Stomach smooth muscle (tissue), 2 donors: ENCODE results near the gene PRICKLE2.

Source experiments
- H3K27ac ChIP-seq: one replicate; pipeline ENCODE4 v1.7.0; 2013; ENCODE audit warnings: mild to moderate bottlenecking, low read length, inconsistent platforms
- H3K27me3 ChIP-seq, 2 donors: one replicate each; pipeline ENCODE4 v1.7.0; 2013; ENCODE audit warnings: low read length in 2 of 2; ENCODE audit not compliant: insufficient read depth in 2 of 2, control insufficient read depth in 1 of 2
- H3K36me3 ChIP-seq, 2 donors: one replicate each; pipeline ENCODE4 v1.7.0; 2013; ENCODE audit warnings: low read length in 2 of 2; ENCODE audit not compliant: control insufficient read depth in 2 of 2, insufficient read depth in 2 of 2
- H3K4me1 ChIP-seq: one replicate; pipeline ENCODE4 v1.7.0; 2013; ENCODE audit warnings: low read length; ENCODE audit not compliant: control insufficient read depth, insufficient read depth
- H3K4me3 ChIP-seq, 2 donors: one replicate each; pipeline ENCODE4 v1.7.0; 2013; ENCODE audit warnings: low read length in 2 of 2
- H3K9ac ChIP-seq, 2 donors: one replicate each; pipeline ENCODE4 v1.7.0; 2013; ENCODE audit warnings: low read length in 2 of 2, mild to moderate bottlenecking in 1 of 2
- H3K9me3 ChIP-seq, 2 donors: one replicate each; pipeline ENCODE4 v1.7.0; 2013; ENCODE audit warnings: low read length in 2 of 2; ENCODE audit not compliant: control insufficient read depth in 2 of 2
- donor health status: healthy.
- donor health status: Pancreatic carcinoma.

PRICKLE2 gene

DNA sequence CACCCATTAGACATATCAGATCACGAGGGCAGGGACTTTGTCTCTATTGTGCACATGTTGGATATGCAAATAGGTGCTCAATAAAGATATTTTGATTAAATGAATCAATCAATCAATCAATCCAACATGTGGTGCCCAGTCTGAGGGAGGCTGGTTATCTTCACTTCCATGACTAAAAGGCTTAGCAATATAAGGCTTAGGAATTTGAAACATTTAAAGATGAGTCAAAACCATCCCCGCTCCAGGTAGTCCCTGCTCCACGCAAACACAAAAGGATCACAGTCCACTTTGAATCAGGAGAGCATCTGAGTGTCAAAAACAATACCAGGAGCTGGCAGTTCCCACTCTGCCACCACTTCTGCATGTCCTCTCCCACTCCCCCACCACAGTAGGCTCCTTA, 25.8 kb upstream of the PRICKLE2 start:
- H3K27ac ChIP-seq: no peak overlapping the region
- peaks cover 30% of the 10 kb centered on the region for H3K4me1 ChIP-seq
- peaks cover 0 to 8% of the 10 kb centered on the region in 2 donors for H3K36me3 ChIP-seq

DNA sequence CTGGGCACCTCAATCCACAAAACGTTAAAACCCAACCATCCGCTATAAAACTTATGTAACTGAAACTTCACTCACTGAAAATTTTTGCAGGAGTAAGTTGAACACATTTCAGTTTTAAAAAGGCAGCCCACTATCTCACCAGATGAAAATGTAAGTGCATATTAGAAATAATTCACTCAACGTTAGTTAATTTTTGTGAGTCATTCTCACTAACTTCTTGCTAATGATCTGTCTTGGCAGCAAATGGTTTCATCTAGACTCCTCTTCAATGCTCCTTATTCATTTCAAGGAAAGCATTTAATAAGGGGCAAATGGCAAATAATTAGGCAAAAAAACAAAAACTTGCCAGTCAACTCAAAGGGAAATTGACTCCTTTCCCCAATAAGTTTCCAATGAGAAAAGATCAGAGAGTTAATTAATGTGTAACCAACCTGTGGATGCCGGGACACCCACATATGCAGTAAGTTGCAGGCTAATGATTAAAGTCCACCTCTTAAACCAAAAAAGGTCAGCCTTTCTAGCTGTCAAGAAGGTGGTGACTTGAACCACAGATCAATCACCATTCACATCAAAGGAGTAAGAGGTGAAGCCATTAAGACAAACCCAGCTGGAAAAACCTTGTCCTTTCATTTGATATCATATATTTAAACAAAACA, 22.9 kb upstream of the PRICKLE2 start:
- H3K9ac ChIP-seq: no peak overlapping the region
- no peak overlapping the region for H3K4me3 ChIP-seq
- H3K4me1 ChIP-seq: peaks cover 13% of the 10 kb centered on the region
- H3K27me3 ChIP-seq: no peaks in the 10 kb centered on the region
- no peaks in the 10 kb centered on the region for H3K9me3 ChIP-seq
- no peak overlapping the region for H3K27ac ChIP-seq
- H3K36me3 ChIP-seq: peaks cover 0 to 4% of the 10 kb centered on the region in 2 donors

More for the DNA sequence above, 25.8 kb upstream of the PRICKLE2 start:
- Histone ChIP-seq H3K9me3 (no peaks in the 10 kb centered on the region), H3K27me3 (no peaks in the 10 kb centered on the region), H3K9ac (no peak overlapping the region), H3K4me3 (no peak overlapping the region)

- Histone ChIP-seq H3K27ac (peak overlapping the region; percentile 26), H3K4me3 (no peak overlapping the region), H3K9me3 (no peaks in the 10 kb centered on the region), H3K27me3 (no peaks in the 10 kb centered on the region), H3K4me1 (peaks cover 23% of the 10 kb centered on the region), H3K9ac (no peak overlapping the region), H3K36me3 (peaks cover 4 to 6% of the 10 kb centered on the region in 2 donors)
Measured at GRCh38 chr3:64244011-64244942, 19.0 kb upstream of the PRICKLE2 start.

GRCh38 chr3:64242435-64242834, 17.2 kb upstream of the PRICKLE2 start:
- Histone ChIP-seq H3K9me3 (peaks cover 0 to 2% of the 10 kb centered on the region in 2 donors), H3K36me3 (peaks cover 6 to 9% of the 10 kb centered on the region in 2 donors), H3K4me3 (no peak overlapping the region), H3K4me1 (peaks cover 32% of the 10 kb centered on the region), H3K9ac (no peak overlapping the region), H3K27me3 (no peaks in the 10 kb centered on the region), H3K27ac (peak overlapping the region; percentile 31)

DNA sequence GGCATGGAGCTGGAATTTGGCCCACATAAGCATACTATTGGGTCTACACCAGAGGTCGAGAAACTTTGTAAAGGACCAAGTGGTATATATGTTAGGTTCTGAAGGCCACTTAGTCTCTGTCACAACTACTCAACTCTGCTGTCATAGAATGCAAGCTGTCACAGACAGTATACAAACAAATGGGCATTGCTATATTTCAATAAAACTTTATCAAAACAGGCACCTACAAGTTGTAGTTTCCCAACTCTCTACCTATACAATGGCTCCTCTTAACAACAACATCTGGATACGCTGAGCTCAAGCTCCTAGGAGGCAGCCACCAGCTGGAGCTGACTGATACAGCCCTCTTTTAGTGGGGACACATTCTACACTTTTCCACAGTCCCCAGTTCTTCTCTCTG, 15.7 kb upstream of the PRICKLE2 start:
- Histone ChIP-seq H3K27me3 (no peaks in the 10 kb centered on the region), H3K9me3 (peaks cover 0 to 5% of the 10 kb centered on the region in 2 donors), H3K4me3 (no peak overlapping the region), H3K9ac (no peak overlapping the region), H3K36me3 (peaks cover 13 to 15% of the 10 kb centered on the region in 2 donors), H3K4me1 (peaks cover 38% of the 10 kb centered on the region), H3K27ac (peak overlapping the region; percentile 49)

- H3K4me1 ChIP-seq: peaks cover 38% of the 10 kb centered on the region
- peaks cover 15 to 17% of the 10 kb centered on the region in 2 donors for H3K36me3 ChIP-seq
- H3K4me3 ChIP-seq: no peak overlapping the region
- H3K27ac ChIP-seq: peak overlapping the region; percentile 49
- H3K9me3 ChIP-seq: peaks cover 0 to 5% of the 10 kb centered on the region in 2 donors
- H3K9ac ChIP-seq: no peak overlapping the region
- H3K27me3 ChIP-seq: no peaks in the 10 kb centered on the region
Measured at GRCh38 chr3:64240396-64240795, 15.1 kb upstream of the PRICKLE2 start.

GRCh38 chr3:64239841-64240240, 14.6 kb upstream of the PRICKLE2 start:
- Histone ChIP-seq H3K9ac (no peak overlapping the region), H3K4me1 (peaks cover 38% of the 10 kb centered on the region), H3K36me3 (peaks cover 15 to 19% of the 10 kb centered on the region in 2 donors), H3K4me3 (no peak overlapping the region), H3K9me3 (peaks cover 0 to 5% of the 10 kb centered on the region in 2 donors), H3K27me3 (no peaks in the 10 kb centered on the region), H3K27ac (peak overlapping the region; percentile 84)

DNA sequence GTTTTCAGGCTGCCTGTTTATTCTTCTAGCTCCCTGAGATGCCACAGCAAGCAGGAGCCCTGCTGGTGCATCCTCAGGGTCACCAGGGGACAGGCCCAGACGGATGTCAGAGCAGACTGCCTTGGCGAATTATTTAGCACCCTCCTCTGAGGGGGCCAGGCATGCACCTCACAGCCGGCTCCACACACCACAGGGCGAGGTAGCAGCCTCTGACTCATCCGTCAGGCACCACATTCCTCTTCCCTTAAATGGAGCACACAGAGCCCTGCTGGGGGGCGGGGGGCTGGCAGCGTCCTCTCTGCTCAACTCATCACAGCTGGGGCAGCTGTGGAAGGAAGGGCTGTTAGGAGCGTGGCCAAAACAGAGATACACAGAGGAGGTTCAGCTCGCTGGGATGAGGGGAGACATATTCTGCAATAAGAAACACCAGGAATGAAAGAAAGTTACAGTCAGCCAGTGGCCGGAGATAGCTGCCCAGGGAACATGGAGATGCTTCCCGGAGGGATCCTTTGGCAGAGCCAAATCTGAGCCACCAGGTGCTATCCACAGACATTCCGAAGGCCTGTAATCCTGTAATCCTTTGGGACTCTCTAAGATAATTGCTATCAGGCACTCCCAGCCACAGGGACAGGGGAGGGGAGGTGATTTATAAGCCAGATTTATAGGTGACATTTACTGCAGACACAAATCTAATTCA, 13.9 kb upstream of the PRICKLE2 start:
- Histone ChIP-seq H3K9me3 (peaks cover 0 to 5% of the 10 kb centered on the region in 2 donors), H3K4me3 (peak overlapping the region in 1 of 2 donors; percentile 49), H3K27ac (peak overlapping the region; percentile 84), H3K36me3 (peaks cover 15 to 19% of the 10 kb centered on the region in 2 donors), H3K9ac (peak overlapping the region; percentile 34 to 51), H3K27me3 (no peaks in the 10 kb centered on the region), H3K4me1 (peaks cover 36% of the 10 kb centered on the region)

- H3K36me3 ChIP-seq: peaks cover 15 to 20% of the 10 kb centered on the region in 2 donors
- peaks cover 30% of the 10 kb centered on the region for H3K4me1 ChIP-seq
- H3K9me3 ChIP-seq: peaks cover 0 to 5% of the 10 kb centered on the region in 2 donors
- no peak overlapping the region for H3K9ac ChIP-seq
- peak overlapping the region; percentile 84 for H3K27ac ChIP-seq
- no peak overlapping the region for H3K4me3 ChIP-seq
- H3K27me3 ChIP-seq: no peaks in the 10 kb centered on the region
Measured at GRCh38 chr3:64237083-64237482, 11.8 kb upstream of the PRICKLE2 start.

DNA sequence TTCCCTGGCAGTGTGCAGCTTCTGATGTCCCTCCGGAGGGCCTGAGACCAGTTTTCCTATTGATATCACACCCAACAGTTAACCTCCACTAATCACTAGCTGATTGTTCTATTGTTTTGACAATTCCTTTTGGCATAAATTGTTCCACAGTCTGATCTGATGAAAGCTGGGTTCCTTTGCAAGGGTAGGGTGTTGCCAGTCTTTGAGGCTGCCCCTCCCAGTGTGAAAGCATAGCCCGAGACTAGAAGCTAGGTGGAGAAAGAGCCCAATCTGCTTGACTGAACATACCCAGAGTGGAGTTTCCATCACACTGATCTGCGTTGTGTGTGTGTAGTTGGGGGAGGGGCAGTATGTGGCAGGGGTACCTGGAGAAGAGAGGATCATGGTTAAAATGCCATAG, 10.3 kb upstream of the PRICKLE2 start:
- Histone ChIP-seq H3K36me3 (peaks cover 9 to 17% of the 10 kb centered on the region in 2 donors), H3K4me1 (peaks cover 27% of the 10 kb centered on the region), H3K9me3 (peaks cover 0 to 5% of the 10 kb centered on the region in 2 donors), H3K27me3 (no peaks in the 10 kb centered on the region), H3K9ac (no peak overlapping the region), H3K27ac (no peak overlapping the region), H3K4me3 (no peak overlapping the region)
